ENCODE results near the gene APOOL.
"Not testable (repeated sequence)": the region's sequence is repeated elsewhere in the genome, so short reads cannot be mapped to it uniquely, and the experiment has no call there.

The APOOL gene, protein sequence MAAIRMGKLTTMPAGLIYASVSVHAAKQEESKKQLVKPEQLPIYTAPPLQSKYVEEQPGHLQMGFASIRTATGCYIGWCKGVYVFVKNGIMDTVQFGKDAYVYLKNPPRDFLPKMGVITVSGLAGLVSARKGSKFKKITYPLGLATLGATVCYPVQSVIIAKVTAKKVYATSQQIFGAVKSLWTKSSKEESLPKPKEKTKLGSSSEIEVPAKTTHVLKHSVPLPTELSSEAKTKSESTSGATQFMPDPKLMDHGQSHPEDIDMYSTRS

GRCh38 chrX:85003655-85004244, at the start of gene APOOL:
TSS of gene APOOL (plus strand) at chrX:85003877. CDS start at chrX:85003913, 36 bp downstream.
- peak; percentile 91 for DNase-seq

- no peak for DNase-seq
Observed at GRCh38 chrX:84956304-84956703, 47.4 kb upstream of the APOOL start.

- DNase-seq, result no peak
Observed at GRCh38 chrX:84974803-84975202, 28.9 kb upstream of the APOOL start.

- not testable (repeated sequence) for DNase-seq
Observed at GRCh38 chrX:84991739-84992138, 11.9 kb upstream of the APOOL start.

GRCh38 chrX:84993150-84993549, 10.5 kb upstream of the APOOL start:
- DNase-seq, result no peak

- no peak for DNase-seq
Observed at GRCh38 chrX:85001344-85001743, 2.3 kb upstream of the APOOL start.

DNA sequence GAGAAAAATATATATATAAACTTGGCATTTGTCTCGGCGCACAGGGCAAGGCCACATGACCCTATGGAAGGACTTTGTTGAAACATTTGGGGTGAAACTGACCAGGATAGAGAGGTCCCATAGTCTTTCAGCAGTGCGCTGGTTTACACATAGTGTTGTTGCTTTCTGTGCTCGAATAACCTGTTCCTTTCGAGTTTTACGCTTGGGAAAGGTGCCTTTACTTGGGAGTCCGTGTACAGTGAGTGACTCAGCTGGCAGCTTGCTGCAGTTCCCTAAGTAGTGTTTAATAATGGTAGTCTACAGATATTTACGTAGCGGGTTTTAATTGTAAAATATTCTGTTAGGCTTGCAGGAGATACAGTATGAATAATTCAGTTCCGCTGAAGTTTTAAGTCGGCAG, 578 bp downstream of the APOOL start:
- no peak for DNase-seq

GRCh38 chrX:85012098-85012497, 8.4 kb downstream of the APOOL start:
- DNase-seq, result no peak

GRCh38 chrX:85015351-85015750, 11.7 kb downstream of the APOOL start:
- not testable (repeated sequence) for DNase-seq

GRCh38 chrX:85017721-85018120, 14.0 kb downstream of the APOOL start:
- DNase-seq, result no peak

- DNase-seq, result no peak
Observed at GRCh38 chrX:85018471-85018870, 14.8 kb downstream of the APOOL start.

DNA sequence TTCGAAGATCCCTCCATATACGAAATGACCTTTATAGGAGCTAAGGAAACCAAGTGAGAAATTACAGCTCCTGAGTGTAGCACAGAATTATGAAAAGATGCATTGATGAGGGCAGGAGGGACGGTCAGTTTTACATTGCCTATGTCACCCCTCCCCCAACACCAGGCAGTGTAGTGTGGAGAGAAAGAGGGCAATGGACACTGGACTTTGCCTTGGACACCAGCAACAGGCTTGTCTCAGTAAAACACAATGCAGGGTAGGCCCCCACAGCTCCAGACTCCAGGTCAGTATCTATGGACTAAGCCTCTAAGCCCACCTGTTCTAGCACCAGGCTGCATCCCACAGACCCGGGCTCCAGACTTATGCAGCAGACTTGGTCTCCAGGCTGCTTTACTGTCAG, 16.5 kb downstream of the APOOL start:
- no peak for DNase-seq

GRCh38 chrX:85024044-85024443, 20.4 kb downstream of the APOOL start:
- DNase-seq, result no peak

DNA sequence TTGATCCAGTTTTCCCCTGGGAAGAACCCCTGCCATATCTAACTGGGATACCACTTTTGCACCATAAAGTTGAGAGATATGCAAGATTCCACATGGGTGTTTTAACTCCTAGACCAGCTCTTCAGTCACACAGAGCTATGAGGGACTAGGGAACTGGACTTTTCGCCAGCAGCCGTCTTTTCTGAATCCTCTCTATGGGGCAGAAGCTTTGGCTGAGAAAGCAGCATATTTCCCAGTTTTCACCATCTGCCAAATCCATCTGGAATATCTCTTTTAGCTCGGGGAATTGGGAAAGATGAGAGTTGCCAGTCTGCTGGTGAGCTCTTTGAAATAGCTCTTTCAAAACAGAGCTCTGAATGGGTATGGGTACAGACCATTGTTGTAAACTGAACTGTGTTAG, 20.9 kb downstream of the APOOL start:
- DNase-seq, result no peak

DNA sequence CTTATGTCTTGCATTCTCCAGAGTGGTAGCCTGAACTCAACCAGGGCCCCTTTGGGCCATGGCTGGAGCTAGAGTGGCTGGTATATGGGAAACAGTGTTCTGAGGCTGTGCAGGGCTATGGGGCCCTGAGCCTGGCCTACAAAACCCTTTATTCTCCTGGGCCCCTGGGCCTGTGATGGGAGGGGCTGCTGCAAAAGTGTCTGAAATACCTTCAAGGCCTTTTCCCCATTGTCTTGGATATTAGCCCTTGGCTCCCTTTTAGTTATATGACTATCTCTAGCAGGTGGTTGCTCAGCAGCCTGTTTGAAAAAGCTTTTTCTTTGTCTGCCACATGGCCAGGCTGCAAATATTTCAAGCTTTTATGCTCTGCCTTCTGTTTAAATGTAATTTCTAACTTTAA, 22.5 kb downstream of the APOOL start:
- DNase-seq, result no peak

- DNase-seq, result no peak
Observed at GRCh38 chrX:85029043-85029442, 25.4 kb downstream of the APOOL start.

DNA sequence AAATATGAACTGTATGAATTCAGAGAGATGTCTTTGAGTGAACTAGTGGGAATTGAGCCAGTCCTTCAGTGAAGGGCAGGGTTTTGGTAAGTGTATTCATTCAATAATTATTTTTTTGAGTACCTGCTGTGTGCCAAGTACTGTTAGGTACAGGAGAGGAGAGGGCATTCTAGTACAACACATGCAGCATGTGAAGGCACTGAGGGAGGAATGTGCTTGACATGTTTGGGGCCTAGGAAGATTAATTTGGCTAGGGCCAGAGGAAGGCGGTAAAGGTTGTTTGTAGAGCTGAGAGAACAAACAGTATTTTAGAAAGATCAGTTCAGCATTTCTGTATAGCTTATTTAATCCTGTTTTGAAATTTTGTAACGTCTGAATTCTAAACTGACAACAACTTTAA, 27.8 kb downstream of the APOOL start:
- no peak for DNase-seq

GRCh38 chrX:85037114-85037513, 33.4 kb downstream of the APOOL start:
- no peak for DNase-seq

GRCh38 chrX:85051627-85052026, 48.0 kb downstream of the APOOL start:
- no peak for DNase-seq

- DNase-seq, result no peak
Observed at GRCh38 chrX:85052205-85052604, 48.5 kb downstream of the APOOL start.

- no peak for DNase-seq
Observed at GRCh38 chrX:85052636-85053343, 49.1 kb downstream of the APOOL start.

- DNase-seq, result no peak
Observed at GRCh38 chrX:85065512-85066198, 62.0 kb downstream of the APOOL start.

DNA sequence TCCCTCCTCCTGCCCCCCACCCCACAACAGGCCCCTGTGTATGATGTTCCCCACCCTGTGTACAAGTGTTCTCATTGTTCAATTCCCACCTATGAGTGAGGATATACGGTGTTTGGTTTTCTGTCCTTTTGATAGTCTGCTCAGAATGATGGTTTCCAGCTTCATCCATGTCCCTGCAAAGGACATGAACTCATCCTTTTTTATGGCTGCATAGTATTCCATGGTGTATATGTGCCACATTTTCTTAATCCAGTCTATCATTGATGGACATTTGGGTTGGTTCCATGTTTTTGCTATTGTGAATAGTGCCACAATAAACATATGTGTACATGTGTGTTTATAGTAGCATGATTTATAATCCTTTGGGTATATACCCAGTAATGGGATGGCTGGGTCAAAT, 73.6 kb downstream of the APOOL start:
- not testable (repeated sequence) for DNase-seq
